Osteoblast (primary cell): Measurements from ENCODE around the gene TMEM39B. TPM values are rescaled to one million over a fixed set of nuclear protein-coding genes. Genes with fewer than 3 reads are reported as not detected.

ENCODE experiments used
- DNase-seq: peaks from one replicate; pipeline ENCODE4 v3.0.0; 2011; ENCODE audit warnings: low spot score, mixed read lengths; ENCODE audit not compliant: insufficient read length; ENCODE audit errors: missing footprints
- H2AFZ ChIP-seq: 2 replicates; pipeline ENCODE4 v1.6.0; 2011; ENCODE audit warnings: mild to moderate bottlenecking, low read length
- H3K27ac ChIP-seq: 2 replicates; pipeline ENCODE4 v1.5.1; 2011; ENCODE audit warnings: mild to moderate bottlenecking, low read depth, low read length, moderate library complexity
- H3K27me3 ChIP-seq: 2 replicates; pipeline ENCODE4 v1.6.0; 2012; ENCODE audit warnings: mild to moderate bottlenecking, control low read depth, inconsistent platforms, low read length, moderate library complexity; ENCODE audit not compliant: insufficient read depth
- H3K36me3 ChIP-seq: 2 replicates; pipeline ENCODE4 v1.5.1; 2011; ENCODE audit warnings: mild to moderate bottlenecking, low read length, control low read depth, moderate library complexity; ENCODE audit not compliant: insufficient read depth
- H3K4me1 ChIP-seq: 2 replicates; pipeline ENCODE4 v1.5.1; 2011; ENCODE audit warnings: mild to moderate bottlenecking, low read length, control low read depth, moderate library complexity; ENCODE audit not compliant: insufficient read depth
- H3K4me2 ChIP-seq: 2 replicates; pipeline ENCODE4 v1.6.0; 2011; ENCODE audit warnings: mild to moderate bottlenecking, low read length; ENCODE audit not compliant: insufficient read depth
- H3K4me3 ChIP-seq: fragments of 200-600 bp; sonication (generic); 3 replicates; pipeline ENCODE4 v1.5.1; 2012; ENCODE audit warnings: mild to moderate bottlenecking, low read length, inconsistent platforms; ENCODE audit not compliant: insufficient read depth
- H3K79me2 ChIP-seq: 2 replicates; pipeline ENCODE4 v1.6.0; 2012; ENCODE audit warnings: mild to moderate bottlenecking, low read length, control low read depth, inconsistent platforms; ENCODE audit not compliant: insufficient read depth
- H3K9me3 ChIP-seq: 2 replicates; pipeline ENCODE4 v1.5.1; 2011; ENCODE audit warnings: low read depth, low read length, control low read depth
- H4K20me1 ChIP-seq: 2 replicates; pipeline ENCODE4 v1.6.0; 2012; ENCODE audit warnings: mild to moderate bottlenecking, low read length, control low read depth; ENCODE audit not compliant: insufficient read depth
- total RNA-seq: library from RNA; depleted of rRNA; stranded (reverse); fragments of >200 nt; gene quantifications from 2 replicates; pipeline ENCODE4 v1.2.3, GENCODE V29; 2012
- TF ChIP-seq, protein P1 (sequence below): IDR thresholded peaks from 2 replicates; pipeline ENCODE4 v1.5.1; 2011; ENCODE audit warnings: mild to moderate bottlenecking, low read depth, low read length, moderate library complexity; ENCODE audit errors: extremely low read depth

Gene TMEM39B
- total RNA-seq, 1 donor, result 4.7 TPM

DNA sequence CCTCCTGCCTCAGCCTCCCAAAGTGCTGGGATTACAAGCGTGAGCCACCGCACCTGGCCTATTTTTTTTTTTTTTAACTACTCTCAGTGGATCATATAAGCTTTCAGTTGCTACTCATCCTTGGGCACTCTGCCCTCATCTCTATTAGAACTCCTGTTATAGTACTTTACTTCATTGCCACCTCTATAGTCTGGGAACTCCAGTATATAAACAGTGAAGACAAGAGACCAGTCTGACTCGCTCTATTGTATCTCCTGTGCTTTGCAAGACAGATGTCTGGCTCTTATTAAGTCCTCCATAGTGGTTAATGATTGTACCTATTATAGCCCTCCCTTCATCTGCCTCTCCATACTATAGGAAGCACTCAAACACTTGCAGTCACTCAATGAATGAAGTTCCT, 44.0 kb upstream of the TMEM39B start:
- Histone ChIP-seq H3K27ac (no peak overlapping the region), H3K79me2 (peaks cover 98% of the 10 kb centered on the region), H3K27me3 (no peaks in the 10 kb centered on the region), H3K9me3 (no peaks in the 10 kb centered on the region), H3K36me3 (peaks cover 36% of the 10 kb centered on the region), H2AFZ (no peak overlapping the region), H4K20me1 (peaks cover 86% of the 10 kb centered on the region), H3K4me1 (peaks cover 19% of the 10 kb centered on the region), H3K4me2 (no peak overlapping the region), H3K4me3 (no peak overlapping the region)
- no peak for DNase-seq
- TF ChIP-seq, protein P1, sequence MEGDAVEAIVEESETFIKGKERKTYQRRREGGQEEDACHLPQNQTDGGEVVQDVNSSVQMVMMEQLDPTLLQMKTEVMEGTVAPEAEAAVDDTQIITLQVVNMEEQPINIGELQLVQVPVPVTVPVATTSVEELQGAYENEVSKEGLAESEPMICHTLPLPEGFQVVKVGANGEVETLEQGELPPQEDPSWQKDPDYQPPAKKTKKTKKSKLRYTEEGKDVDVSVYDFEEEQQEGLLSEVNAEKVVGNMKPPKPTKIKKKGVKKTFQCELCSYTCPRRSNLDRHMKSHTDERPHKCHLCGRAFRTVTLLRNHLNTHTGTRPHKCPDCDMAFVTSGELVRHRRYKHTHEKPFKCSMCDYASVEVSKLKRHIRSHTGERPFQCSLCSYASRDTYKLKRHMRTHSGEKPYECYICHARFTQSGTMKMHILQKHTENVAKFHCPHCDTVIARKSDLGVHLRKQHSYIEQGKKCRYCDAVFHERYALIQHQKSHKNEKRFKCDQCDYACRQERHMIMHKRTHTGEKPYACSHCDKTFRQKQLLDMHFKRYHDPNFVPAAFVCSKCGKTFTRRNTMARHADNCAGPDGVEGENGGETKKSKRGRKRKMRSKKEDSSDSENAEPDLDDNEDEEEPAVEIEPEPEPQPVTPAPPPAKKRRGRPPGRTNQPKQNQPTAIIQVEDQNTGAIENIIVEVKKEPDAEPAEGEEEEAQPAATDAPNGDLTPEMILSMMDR, result no peak

DNA sequence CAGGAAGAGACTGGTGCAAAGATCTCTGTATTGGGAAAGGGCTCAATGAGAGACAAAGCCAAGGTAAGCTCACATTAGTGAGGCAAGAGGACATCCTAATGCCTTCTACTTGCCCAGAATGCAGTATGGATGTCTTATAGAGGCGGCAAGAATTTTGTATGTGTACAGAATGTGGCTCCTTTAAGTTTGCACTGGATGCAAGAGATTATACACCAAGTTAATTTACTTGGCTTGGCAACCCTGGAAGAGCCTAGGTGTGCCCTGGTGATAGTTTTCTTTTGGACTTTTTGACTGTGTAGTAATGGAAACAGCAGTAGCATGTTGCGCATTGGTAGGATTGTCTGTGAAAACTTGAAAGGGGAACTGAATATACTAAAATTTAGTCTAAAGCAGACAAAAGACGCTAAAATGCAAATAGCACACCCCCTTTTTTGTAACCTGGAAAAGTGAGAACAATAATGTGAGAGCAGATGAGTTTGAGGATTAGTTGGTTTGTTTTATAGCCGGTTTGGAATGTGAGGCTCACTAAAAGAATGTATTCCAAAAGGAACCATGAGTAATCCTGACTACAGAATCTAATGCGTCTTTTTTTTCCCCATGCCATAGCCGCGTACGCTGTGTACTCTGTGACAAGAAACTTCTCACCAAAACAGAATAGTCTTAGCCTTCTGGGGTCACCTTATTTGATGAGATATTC, 41.0 kb upstream of the TMEM39B start:
- peaks cover 19% of the 10 kb centered on the region for H3K4me1 ChIP-seq
- no peak overlapping the region for H3K4me3 ChIP-seq
- no peak overlapping the region for H2AFZ ChIP-seq
- TF ChIP-seq, protein P1, result no peak
- H3K9me3 ChIP-seq, result no peaks in the 10 kb centered on the region
- peak; percentile 94 for DNase-seq
- H3K27me3 ChIP-seq, result no peaks in the 10 kb centered on the region
- peaks cover 97% of the 10 kb centered on the region for H3K79me2 ChIP-seq
- H4K20me1 ChIP-seq, result peaks cover 80% of the 10 kb centered on the region
- peak overlapping the region; percentile 37 for H3K4me2 ChIP-seq
- peak overlapping the region; percentile 52 for H3K27ac ChIP-seq
- H3K36me3 ChIP-seq, result peaks cover 46% of the 10 kb centered on the region

DNA sequence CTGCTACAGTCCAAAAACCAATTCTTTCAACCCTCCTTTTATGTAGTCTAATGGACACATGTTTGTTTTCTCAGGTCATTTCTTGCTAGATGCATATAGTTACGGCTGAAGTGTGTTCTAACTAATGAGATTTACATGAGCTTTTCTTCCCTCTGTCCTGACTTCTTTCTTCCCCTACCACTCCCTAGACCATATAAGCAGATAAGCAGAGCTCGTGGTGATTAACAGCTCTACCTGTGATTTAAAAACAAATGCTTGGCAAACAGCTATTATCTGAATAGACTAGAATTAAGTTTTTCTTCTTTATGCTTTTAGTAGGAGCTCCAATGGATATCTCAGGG, 40.5 kb upstream of the TMEM39B start:
- Histone ChIP-seq H4K20me1 (peaks cover 82% of the 10 kb centered on the region), H3K36me3 (peaks cover 51% of the 10 kb centered on the region), H2AFZ (no peak overlapping the region), H3K9me3 (no peaks in the 10 kb centered on the region), H3K4me2 (peak overlapping the region; percentile 37), H3K79me2 (peaks cover 97% of the 10 kb centered on the region), H3K4me1 (peaks cover 19% of the 10 kb centered on the region), H3K4me3 (no peak overlapping the region), H3K27ac (peak overlapping the region; percentile 52), H3K27me3 (no peaks in the 10 kb centered on the region)
- TF ChIP-seq, protein P1, result no peak
- DNase-seq, result no peak

DNA sequence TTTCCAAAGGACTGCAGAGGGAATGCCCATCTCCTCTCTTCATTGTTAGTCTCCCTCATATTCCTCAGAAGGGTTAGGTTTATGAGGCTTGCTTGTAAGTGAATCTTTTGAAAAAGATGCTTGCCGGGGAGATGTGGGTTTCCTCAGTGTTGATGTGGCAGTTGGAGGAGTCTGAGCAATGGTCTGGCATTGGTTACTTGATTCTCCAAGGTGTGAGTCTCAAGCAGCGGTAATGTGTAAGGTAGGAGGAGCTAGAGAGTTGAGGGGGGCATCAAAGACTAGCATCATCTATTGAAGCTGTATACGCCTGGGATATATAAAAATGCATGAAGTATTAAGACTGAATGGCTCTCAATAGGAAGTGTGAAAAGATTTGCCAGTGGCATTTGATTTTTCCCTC, 37.6 kb upstream of the TMEM39B start:
- Histone ChIP-seq H3K4me2 (no peak overlapping the region), H3K27me3 (no peaks in the 10 kb centered on the region), H3K4me3 (no peak overlapping the region), H3K36me3 (peaks cover 79% of the 10 kb centered on the region), H3K79me2 (peaks cover 97% of the 10 kb centered on the region), H2AFZ (no peak overlapping the region), H3K9me3 (no peaks in the 10 kb centered on the region), H3K27ac (no peak overlapping the region), H4K20me1 (peaks cover 72% of the 10 kb centered on the region), H3K4me1 (peaks cover 22% of the 10 kb centered on the region)
- no peak for DNase-seq
- TF ChIP-seq, protein P1, result no peak
